UCSD-AML1 (cell line): ENCODE results near the gene F3.

Source experiments
- DNase-seq: peaks from one replicate; lab custom pipeline; 2025; ENCODE audit not compliant: unreplicated experiment; lab: John Stamatoyannopoulos, UW

F3 gene

GRCh38 chr1:94553323-94553730 lies 11.8 kb upstream of the F3 start:
- DNase-seq, result no peak

- DNase-seq, result no peak
Measured at GRCh38 chr1:94552071-94552586, 10.6 kb upstream of the F3 start.

GRCh38 chr1:94551449-94551848 lies 9.9 kb upstream of the F3 start:
- no peak for DNase-seq

GRCh38 chr1:94550800-94551241 lies 9.3 kb upstream of the F3 start:
- no peak for DNase-seq

GRCh38 chr1:94550396-94550795 lies 8.8 kb upstream of the F3 start:
- no peak for DNase-seq

GRCh38 chr1:94549706-94550105 lies 8.1 kb upstream of the F3 start:
- no peak for DNase-seq

GRCh38 chr1:94544706-94545490 lies 3.3 kb upstream of the F3 start:
- DNase-seq, result no peak

- no peak for DNase-seq
Measured at GRCh38 chr1:94543893-94544635, 2.5 kb upstream of the F3 start.

- DNase-seq, result no peak
Measured at GRCh38 chr1:94543001-94543400, 1.4 kb upstream of the F3 start.

GRCh38 chr1:94542088-94542870 lies 720 bp upstream of the F3 start:
- no peak for DNase-seq

- DNase-seq, result no peak
Measured at GRCh38 chr1:94540440-94541245, 916 bp downstream of the F3 start.

GRCh38 chr1:94539496-94539895 lies 2.1 kb downstream of the F3 start:
- DNase-seq, result no peak

GRCh38 chr1:94538243-94538827 lies 3.2 kb downstream of the F3 start:
- no peak for DNase-seq

- no peak for DNase-seq
Measured at GRCh38 chr1:94537254-94537653, 4.3 kb downstream of the F3 start.

- DNase-seq, result no peak
Measured at GRCh38 chr1:94535879-94536278, 5.7 kb downstream of the F3 start.

- no peak for DNase-seq
Measured at GRCh38 chr1:94535095-94535494, 6.5 kb downstream of the F3 start.

GRCh38 chr1:94532077-94532476 lies 9.5 kb downstream of the F3 start:
- no peak for DNase-seq

- no peak for DNase-seq
Measured at GRCh38 chr1:94531664-94532063, 9.9 kb downstream of the F3 start.

GRCh38 chr1:94530373-94530878 lies 11.1 kb downstream of the F3 start:
- DNase-seq, result no peak

- no peak for DNase-seq
Measured at GRCh38 chr1:94529416-94529815, 12.1 kb downstream of the F3 start.
